ENCODE measurements around the gene ESPL1. TPM values are rescaled to one million over a fixed set of nuclear protein-coding genes. Genes with fewer than 3 reads are reported as not detected.

The ESPL1 gene
- 3.0 and 7.4 TPM in 2 replicates for total RNA-seq

DNA sequence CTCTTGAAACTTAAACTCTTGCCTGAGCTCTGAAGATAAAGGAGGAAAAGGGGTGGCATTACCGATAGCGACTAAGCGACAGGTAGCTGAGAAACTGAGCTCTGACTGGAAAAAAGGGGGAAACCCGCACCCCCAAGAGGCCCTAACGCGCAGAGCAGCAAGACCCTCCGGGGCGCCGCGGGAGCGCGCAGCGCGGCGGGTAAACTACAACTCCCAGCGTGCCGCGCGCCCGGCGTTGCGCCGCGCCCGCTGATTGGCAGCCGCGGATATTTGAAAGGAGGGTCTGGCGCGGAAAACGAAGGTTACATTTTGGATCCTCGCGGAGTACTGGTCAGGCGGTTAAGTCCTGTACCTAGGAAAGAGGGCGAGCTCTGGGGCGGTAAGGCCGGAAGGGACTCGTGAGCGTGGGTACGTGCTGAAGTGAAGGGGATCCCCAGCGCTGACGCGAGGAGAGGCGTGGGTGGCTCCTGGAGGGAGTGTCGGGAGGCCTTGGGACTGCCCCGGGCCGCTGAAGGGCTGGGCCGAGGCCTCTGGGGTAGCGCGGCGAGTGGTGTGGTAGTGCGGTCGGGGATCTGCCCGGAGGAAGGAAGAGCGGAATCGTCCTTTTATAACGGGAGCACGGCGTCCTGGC lies at the start of gene ESPL1:
TSS of gene ESPL1 (plus strand) at position 301 of the 631 bp plus-strand sequence. CDS start 468 bp downstream, outside the sequence.

DNA sequence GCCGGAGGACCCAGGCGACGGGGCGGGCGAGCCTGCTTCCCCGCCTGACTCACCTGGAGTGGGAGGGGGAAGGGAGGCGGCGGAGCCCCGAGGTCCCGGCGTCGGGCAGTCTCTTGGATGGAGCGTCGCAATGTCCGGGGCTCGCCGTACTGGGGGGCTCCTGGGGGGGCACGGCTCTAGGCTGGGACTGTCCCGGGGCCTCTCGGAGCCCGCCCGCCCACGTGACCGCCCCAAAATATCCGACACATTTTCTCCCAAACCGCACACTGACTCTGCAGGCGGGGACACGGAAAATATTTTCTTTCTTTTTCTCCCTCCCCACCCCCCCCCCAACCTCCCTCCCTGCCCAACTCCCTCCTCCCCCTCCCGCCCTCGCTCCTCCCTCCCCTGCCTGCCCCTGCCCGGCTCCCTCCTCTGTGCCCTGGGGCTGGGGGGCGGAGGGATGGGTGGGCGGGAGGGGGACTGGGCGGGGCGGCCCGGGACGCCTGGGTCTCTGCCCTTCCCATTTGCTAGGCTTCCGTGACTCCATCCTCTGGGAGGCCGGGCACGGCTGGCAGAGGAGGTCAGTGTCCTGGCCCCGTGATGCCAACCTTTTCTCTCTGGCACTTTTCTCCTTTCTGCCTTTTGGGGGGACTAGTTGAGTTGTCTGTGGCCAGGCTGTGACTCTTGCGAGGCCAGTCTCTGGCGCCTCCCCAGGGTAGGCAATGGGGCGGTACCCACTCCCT lies 36.0 kb upstream of the ESPL1 start, which contains the start of gene RARG:
TSS of gene RARG (minus strand) at position 289 of the 725 bp plus-strand sequence. CDS start 4,664 bp downstream, outside the sequence.

DNA sequence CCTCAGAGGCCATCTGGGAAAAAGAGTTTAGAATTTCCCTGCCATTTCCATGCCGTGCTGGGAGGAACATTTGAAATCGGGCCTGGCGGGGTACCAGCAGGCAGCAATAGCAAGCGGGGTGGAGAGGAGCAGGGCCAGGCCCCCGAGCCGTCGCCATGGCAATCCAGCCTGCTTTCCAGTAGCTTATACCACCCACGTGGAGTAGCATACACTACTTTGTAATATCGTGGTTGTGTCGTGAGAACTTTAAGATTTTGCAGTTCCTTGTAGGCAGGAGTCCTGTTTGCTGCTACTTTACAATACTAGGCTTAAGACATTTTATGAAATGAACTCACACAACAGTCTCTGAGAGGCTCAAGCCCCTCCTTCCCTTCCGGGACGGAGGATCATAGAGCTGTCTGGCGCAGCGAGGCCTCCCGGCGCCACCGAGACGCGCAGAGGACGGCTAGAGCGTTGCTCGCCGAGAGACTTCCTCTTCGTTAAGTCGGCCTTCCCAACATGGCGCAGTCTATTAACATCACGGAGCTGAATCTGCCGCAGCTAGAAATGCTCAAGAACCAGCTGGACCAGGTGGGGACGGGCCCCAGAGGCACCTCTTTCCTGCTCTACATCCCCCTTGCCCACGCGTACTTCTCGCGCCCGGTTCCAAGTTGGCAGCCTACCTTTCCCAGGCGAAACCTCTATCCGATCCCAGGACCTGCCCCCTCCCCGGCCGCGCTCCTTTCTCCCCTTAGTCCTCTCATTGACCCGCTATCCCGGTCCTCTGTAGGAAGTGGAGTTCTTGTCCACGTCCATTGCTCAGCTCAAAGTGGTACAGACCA lies 27.2 kb downstream of the ESPL1 start, which contains the start of gene PFDN5:
TSS of gene PFDN5 (plus strand) at position 473 of the 821 bp plus-strand sequence. CDS start at position 499, 26 bp downstream.

DNA sequence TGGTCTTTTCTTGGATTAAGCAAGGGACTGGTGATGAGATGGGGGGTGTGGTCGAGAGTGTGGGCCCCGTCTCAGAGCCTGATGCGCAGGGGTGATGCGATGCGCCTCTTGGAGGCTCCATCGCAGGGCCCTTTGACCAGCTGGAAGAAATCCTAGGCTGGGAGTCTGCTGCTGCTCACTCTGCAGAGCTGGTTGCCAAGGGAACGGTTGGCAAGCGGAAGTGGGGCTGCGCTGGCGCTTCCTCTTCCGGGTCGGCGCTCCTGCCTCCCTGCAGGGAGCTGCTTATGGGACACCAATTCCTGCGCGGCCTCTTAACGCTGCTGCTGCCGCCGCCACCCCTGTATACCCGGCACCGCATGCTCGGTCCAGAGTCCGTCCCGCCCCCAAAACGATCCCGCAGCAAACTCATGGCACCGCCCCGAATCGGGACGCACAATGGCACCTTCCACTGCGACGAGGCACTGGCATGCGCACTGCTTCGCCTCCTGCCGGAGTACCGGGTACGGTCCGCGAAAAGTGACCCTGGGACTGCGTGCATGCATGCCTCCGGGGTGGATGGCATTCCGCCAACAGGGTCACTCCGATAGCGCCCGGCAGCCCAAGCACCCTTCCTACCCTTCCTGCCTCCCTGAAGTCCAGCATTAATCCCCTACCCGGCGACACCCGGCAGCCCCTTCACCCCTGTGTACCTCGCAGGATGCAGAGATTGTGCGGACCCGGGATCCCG lies 31.5 kb downstream of the ESPL1 start, which contains the start of gene MYG1:
TSS of gene MYG1 (plus strand) at position 242 of the 727 bp plus-strand sequence. CDS start at position 285, 43 bp downstream.

DNA sequence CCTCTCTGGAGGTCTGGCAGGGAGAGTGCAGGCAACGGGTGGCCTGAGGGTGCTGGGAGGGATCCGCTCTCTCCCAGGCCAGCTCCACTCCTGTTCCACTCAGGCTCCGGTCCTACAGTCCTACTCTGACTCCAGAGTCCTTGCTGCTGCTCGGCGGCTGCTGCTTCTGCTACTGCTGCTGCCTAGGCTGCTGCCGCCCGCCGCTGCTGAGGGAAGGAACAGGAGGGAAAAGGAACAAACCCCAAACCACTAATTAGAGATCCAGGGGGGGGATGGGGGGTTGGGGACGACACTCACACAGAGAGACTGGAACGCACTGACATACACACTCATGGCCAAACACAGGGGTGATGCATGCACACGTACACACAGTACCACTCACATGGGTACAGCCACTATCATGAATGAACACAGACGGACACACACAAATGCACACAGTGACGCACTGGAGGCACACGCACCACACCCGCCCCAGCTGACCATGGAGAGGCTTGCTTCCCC lies 68.1 kb downstream of the ESPL1 start, which contains the start of gene SP7:
TSS of gene SP7 (minus strand) at position 174 of the 501 bp plus-strand sequence. CDS start 708 bp downstream, outside the sequence.

Other genes with a start within 250 kb of the ESPL1 start
- gene TNS2, start 218.2 kb upstream of the ESPL1 start, total RNA-seq = 44.6 and 127 TPM in 2 replicates
- 9.3 and 25.7 TPM in 2 replicates for gene SPRYD3, start 188.9 kb upstream of the ESPL1 start, total RNA-seq
- 162 and 1,029 TPM in 2 replicates for gene IGFBP6, start 170.6 kb upstream of the ESPL1 start, total RNA-seq
- gene SOAT2, start 164.8 kb upstream of the ESPL1 start, total RNA-seq = 0.48 TPM in 1 of 2 replicates, not detected in the other
- gene ZNF740, start 87.6 kb upstream of the ESPL1 start, total RNA-seq = 7.4 and 9.4 TPM in 2 replicates
- 1.2 and 7.5 TPM in 2 replicates for gene CSAD, start 87.4 kb upstream of the ESPL1 start, total RNA-seq
- gene ITGB7, start 61.0 kb upstream of the ESPL1 start, total RNA-seq = not detected in 2 replicates
- gene RARG, start 36.1 kb upstream of the ESPL1 start, total RNA-seq = 27.5 and 37.2 TPM in 2 replicates
- 447 and 505 TPM in 2 replicates for gene PFDN5, start 27.2 kb downstream of the ESPL1 start, total RNA-seq
- 69.1 and 89.9 TPM in 2 replicates for gene MYG1, start 31.4 kb downstream of the ESPL1 start, total RNA-seq
- gene AAAS, start 53.3 kb downstream of the ESPL1 start, total RNA-seq = 54.5 and 63.0 TPM in 2 replicates
- gene SP7, start 68.1 kb downstream of the ESPL1 start, total RNA-seq = under 0.01 TPM in 1 of 2 replicates, not detected in the other
- 37.4 and 57.1 TPM in 2 replicates for gene SP1, start 111.9 kb downstream of the ESPL1 start, total RNA-seq
- not detected in 2 replicates for gene AMHR2, start 155.6 kb downstream of the ESPL1 start, total RNA-seq
- gene PRR13, start 173.4 kb downstream of the ESPL1 start, total RNA-seq = 75.0 and 88.2 TPM in 2 replicates
- 198 and 538 TPM in 2 replicates for gene PCBP2, start 183.8 kb downstream of the ESPL1 start, total RNA-seq
- gene MAP3K12, start 231.2 kb downstream of the ESPL1 start, total RNA-seq = 15.9 and 55.6 TPM in 2 replicates
- 35.2 and 39.8 TPM in 2 replicates for gene TARBP2, start 233.0 kb downstream of the ESPL1 start, total RNA-seq
- 1.7 TPM in 1 of 2 replicates, not detected in the other for gene NPFF, start 239.2 kb downstream of the ESPL1 start, total RNA-seq

All from epithelial cell of alveolus of lung (primary cell).